Measurements from ENCODE around the gene NGFR.

Gene NGFR, protein sequence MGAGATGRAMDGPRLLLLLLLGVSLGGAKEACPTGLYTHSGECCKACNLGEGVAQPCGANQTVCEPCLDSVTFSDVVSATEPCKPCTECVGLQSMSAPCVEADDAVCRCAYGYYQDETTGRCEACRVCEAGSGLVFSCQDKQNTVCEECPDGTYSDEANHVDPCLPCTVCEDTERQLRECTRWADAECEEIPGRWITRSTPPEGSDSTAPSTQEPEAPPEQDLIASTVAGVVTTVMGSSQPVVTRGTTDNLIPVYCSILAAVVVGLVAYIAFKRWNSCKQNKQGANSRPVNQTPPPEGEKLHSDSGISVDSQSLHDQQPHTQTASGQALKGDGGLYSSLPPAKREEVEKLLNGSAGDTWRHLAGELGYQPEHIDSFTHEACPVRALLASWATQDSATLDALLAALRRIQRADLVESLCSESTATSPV

DNA sequence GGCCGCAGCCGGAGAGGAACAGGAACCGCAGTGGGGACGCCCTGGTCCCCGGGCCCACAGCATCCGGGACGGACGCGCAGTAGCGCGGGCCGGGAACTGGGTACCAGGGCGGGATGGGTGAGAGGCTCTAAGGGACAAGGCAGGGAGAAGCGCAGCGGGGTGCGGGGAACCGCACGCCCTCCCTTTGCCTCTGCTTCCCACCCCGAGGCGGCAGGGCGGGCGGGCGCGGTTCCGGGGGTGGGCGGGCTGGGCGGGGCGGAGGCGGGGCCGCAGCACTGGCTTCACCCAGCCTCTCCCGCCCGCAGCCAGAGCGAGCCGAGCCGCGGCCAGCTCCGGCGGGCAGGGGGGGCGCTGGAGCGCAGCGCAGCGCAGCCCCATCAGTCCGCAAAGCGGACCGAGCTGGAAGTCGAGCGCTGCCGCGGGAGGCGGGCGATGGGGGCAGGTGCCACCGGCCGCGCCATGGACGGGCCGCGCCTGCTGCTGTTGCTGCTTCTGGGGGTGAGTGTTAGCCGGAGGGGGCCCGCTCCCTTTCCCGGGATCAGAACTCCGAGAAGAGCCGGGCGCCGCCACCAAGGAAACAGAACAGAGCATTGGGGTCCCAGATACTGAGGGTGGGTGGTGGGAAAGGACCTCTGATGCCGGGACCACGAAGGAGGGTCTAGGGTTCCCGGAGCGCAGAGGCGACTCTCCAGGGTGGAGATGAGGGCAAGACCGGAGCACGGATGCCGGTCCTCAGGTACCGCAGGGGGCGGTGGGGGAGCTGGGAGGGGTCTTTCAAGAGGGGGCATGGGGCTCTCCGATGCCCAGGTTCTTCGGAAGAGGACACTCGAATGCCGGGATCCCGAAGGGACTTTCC, at the start of gene NGFR:
NGFR (plus strand) TSS at position 308 of the 856 bp plus-strand sequence; CDS start at position 433, 125 bp downstream.
- FAIRE-seq = no peak

DNA sequence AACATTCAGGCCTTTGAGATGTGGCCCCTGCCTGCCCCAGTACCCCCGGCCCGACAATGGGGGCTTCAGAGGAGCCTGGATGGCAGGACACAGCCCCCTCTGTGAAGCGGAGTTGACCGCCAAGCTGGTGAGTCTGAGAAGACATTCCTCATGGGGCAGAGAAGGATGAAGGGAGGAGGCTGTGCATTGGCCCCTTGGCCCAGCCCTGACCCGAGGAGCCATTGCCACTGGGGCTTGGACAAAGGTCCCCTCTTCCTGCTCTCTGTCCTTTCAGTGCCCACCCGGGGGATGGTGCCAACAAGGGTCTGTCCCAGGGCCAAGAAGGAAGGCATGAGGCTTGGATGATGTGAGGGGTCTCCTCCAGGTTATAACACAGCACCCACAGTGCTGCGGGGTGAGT, 49.5 kb upstream of the NGFR start:
- no peak for FAIRE-seq

DNA sequence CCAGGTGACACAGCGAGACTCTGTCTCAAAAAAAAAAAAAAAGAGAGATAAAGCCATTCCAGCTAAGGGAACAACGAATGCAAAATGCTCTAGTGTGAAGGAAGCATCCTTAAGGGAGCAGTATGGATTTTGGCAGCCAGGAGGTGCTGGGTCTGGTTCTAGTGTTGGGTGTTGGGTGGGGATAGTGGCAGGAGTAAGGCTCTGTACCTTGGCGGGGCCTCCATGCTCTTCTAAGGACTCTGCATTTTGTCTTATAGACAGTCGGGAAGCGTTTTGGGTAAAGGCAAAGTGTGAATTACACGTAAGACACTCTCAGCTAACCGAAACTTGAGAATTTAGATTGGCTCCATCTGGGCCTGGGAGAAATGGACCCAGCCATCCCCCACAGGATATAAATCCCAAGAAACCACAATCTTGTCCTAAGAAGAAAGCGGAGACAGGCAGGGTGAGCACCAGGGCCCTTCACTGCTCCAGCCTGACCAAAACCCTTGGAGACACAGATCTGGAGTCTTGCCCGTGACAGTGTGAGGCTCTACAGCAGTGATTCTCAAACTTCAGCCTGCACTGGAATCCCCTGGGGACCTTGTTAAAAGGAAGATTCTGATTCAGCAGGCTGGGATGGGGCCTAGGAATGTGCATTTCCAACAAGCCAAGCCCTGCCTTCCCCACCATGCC, 47.3 kb upstream of the NGFR start:
- FAIRE-seq = no peak

DNA sequence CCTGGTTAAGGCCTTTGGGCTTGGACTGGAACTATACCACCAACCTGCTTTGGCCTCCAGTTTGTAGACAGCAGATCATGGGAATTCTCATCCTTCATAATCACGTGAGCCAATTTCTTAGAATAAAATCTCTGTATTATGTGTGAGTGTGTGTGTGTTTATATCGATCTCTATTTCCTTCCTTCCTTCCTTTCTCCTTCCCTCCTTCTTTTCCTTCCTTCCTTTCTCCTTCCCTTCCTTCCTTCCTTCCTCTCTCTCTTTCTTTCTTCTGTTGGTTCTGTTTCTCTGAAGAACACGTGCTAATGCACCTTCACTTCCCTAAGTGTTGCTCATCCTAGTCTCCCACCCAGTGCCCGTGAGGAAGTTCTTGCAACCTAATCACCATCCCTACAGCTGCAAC, 44.9 kb upstream of the NGFR start:
- no peak for FAIRE-seq

DNA sequence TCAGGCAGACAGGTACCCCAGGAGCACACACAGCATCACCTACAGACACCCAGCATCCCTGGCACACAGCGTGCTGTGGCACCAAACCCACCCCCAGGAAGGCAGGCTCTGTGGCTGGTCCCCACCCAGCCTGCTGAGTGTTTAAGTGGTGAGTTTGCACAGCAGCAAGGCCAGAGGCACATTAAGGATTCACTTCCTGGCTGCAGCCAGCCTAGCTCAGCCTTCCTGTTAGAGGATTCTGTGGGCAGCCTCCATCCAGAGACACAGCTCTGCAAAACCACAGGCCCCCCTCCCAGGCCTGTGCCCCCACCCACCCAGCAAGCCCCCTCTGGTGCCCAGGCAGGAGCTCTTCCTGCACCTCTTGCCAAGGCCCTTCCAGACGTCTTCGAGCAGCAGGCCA, 44.4 kb upstream of the NGFR start:
- FAIRE-seq = no peak

DNA sequence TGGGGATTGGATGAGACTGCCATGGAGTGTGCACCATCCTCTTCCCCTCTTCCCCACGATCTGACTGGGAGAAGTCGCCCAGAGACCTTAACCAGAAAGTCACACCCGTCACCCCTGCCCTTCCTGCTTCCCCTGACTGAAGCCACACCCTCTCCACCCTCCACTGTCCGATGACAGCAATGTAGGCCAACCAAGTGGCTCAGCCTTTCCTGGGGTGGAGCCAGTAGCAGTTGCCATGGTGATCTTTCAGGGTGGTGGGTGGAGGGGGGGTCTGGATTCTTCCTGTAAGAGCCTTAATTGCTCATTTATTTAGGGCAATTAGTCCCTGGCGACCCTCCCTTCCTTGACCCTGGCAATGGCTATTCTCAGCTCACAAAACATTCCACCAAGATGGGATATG, 42.9 kb upstream of the NGFR start:
- no peak for FAIRE-seq

DNA sequence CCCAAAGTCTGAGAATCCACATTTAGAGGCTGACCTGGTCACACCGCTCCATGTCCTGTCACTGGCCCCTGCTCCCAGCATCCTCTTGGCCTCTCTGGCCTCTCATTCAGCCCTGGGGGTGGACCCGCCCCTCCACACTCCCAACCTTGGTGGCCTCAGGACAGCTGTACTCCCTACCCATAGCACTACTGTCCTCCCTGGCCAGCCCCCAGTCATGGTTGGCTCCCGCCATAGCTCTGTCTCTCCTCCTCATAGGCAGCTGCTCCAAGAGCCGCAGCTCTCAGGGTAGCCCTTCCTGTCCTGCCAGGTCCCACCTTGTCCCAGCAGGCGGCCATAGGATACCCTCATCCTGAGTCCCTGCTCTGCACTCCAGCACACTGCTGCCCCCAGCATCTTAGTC, 42.4 kb upstream of the NGFR start:
- no peak for FAIRE-seq

DNA sequence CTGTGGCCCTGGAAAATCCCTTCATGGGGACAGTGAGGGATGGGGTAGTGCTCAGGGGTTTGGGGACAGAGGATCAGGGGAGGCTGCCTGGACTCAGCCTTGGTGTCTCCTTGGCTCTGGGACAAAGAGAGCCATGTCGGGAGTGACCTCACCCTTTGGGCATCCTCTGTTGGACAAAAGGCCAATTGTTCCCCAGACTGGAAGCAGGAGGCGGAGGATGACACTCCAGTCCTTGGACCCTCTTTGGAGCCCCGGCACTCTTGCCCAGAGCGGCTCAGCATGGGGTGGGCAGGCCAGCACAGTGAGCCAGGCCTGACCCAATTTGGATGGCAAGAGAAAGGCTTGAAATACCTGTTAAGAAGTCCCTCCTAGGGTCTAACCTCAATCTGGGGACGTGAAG, 41.0 kb upstream of the NGFR start:
- no peak for FAIRE-seq

DNA sequence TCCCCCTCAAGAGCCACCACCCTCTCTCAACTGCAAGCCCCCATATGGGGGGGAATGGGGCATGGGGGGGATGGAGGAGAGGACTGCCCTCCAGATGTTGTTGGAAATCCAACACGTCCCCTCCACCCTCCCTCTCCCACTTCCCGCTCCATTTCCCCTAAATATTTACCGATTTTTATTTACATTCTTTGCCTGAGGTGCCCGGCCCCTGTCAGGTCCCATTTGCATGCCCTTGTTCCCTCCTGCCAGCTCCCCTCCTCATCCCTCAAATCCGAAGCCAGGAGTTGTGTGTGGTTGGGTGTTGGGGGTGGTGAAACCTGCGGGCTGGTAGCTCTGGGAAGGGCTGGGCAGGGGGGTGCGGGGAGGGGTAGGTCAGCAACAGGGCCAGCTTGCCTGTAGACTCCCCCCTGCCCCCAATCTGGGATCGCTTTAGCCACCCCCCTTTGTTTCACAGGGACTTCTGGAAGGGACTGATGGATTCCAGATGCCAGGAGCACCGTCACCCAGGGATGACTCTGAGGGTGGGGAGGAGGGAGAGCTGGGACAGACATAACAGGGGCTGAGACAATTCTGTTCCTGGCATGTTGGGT, 39.7 kb upstream of the NGFR start:
- no peak for FAIRE-seq

DNA sequence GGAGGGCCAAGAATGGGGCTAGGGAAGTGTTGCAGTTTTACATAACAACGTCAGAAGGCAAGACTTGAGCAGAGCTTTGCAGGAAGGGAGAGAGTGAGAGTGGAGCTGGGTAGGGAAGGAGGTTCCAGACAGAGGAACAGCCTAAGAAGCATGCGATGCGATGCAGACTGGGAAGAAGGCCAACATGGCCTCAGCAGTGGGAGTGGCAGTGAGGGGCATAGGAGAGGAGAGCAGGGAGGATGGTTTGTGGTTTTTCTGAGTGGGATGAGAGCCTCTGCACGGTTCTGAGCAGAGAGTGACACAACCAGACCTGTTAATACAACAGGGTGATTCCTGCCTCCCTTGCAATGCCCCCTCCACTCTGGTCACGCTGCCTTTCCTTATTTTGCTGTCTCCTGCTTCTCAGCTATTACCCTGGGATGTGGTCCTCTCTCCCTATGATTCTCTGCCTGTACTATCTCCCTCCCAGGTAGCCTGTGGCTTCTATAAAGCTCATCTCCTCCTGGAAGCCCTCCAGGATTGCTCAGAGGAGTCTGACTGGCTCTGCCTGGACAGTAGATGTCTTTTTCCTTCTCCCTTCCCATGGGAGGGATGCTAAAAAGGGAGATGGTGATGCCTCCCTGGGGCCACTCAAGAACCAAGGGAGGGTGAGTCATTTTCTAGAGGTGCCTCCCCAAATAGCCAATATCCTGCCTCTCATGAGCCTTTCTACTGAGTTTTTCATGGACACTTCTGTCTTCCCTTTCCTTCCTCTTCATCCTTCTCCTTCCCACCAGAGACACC, 38.7 kb upstream of the NGFR start:
- FAIRE-seq = no peak

DNA sequence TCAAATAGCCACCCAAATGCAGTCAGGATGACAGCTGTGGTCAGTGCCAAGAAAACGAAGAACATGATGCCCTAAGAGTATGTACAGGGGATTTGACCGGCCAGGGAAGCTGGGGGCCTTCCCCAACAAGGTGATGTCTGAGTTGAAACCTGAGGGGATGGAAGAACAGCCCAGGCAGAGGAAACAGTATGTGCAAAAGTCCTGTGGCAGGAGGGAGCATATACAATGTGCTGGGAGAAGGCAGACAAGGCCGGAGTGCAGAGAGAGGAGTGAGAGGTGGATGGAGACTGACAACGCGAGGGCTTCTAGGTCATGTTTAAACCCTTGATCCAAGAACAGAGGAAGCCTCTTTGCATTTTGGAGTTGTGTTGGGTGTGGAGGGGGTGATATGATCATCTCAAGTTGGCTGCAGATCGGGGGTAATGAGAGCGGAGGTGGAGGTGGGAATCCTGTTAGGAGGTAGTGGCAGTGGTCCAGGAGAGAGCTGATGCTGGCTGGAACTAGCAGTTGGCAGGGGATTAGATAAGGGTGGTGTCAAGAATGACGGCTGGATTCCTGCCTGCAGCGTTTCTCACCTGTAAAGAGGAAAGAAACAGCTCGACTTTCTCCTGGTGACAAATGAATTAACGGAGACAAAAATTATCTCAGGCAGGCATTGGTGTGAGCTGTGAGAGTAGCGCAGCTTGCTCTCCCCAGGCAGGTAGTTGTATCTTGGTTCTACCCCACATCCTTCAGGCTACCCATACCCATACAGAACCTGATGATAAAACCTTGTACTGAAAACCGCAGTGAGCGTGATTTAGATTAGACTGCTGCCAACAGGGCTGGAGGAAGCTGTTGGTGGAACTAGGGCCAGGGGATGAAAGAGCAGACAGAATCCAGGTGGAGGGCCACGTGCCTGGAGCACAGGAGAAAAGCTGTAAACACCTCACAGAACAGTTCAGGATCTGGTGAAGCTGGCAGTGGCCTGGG, 37.2 kb upstream of the NGFR start:
- FAIRE-seq = no peak

DNA sequence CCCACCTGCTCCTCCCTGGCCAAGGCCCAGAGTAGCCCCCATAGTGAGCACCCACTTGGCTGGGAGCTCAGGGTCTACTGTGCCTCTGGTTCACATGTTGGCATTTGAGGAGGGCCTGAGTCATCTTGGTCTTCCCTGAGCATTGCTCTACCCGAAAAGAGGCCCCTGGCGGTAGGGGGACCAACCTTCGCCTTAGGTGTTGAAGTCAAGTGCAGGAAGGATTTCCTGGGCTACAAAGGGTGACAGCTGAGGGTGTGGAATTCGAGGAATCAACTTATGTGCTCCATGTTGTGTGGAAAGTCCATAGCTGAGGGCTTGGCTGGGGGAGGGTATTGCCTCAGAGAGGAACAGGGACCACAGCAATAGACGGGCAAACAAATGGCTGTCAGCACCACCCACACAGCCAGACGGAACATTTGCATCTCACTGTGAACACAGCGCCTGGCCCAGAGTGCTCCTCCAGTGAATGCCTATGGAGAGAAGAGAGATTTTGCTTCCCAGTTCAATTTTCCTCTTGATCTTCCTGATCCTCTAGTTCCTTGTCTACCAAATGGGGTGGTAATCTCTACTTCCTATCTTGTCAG, 35.6 kb upstream of the NGFR start:
- FAIRE-seq = no peak

DNA sequence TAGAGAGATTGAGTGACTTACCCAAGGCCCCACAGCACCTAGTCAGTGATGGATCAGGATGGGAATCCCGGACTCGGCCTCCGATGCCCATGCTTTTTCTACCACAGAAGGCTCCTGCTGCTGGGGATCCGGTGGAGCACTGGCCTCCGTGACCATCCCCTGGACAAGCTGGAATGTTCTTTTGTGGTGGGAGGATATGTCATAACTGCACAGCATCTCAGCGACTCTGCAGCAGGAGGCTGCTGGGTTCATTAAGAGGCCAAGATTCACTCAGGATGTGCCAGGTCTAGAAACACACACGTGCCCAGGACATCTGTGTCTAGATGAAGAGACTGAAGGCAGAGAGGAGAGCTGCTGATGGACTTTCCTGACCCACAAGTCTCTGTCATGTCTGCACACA, 34.7 kb upstream of the NGFR start:
- FAIRE-seq = no peak

DNA sequence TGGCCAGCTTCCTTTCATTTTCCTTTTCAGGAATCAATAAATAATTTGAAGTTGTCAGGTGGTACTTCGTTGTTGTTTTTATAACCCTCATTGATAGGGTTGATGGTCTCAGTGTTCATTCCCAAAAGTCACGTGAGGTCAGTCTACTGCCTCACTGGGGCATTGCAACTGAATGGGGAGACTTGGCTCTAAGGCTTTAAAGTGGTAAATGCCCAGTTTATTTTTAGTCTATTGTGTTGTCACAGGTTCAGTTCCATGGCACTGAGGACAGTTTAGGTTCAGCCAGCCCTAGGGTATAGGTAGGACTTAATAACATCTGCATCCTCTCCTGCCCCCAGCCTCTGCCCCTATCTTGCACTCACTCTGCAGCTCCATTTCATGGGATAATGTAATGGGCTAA, 33.5 kb upstream of the NGFR start:
- no peak for FAIRE-seq

DNA sequence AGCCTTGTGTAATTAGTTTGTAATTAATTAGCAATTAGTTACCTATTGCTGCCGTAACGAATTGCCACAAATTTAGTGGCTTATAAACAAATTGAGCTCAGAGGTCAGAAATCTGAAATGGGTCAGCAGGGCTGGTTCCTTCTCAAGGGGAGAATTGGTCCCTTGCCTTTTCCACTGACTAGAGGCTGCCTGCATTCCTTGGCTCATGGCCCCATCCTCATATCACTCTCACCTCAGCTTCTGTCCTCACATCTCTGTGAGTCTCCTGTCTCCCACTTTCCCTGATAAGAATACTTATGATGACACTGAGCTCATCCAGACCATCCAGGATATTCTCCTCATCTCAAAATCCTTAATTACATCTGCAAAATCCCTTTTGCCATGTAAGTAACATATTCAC, 31.0 kb upstream of the NGFR start:
- no peak for FAIRE-seq

DNA sequence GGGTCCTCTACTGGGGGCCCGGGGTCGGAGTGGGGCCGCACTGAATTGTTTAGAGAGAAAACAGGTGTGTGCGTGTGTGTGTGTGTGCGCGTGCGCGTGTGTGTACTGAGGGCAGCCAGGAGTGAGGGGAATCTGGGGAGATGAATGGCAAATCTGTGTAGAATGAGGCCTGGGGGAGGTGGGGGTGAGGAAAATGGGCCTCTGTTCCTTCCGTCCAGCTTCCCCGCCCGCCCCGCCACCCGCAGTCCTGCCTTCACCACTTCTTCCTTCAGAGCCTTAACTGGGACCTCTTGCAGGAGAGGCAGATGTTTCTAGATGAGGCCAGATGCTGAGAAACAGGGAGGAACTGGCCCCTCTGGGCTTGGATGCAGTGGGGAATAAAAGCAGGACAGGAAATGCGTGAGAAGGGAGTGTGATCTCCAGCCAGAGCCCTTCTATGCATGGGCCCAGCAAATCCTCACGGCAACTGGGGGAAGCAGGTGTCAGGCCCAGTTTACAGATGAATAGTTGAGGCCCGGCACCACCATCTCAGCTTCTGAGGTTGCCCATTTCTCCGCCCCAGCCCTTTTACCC, 29.7 kb upstream of the NGFR start:
- FAIRE-seq = no peak

DNA sequence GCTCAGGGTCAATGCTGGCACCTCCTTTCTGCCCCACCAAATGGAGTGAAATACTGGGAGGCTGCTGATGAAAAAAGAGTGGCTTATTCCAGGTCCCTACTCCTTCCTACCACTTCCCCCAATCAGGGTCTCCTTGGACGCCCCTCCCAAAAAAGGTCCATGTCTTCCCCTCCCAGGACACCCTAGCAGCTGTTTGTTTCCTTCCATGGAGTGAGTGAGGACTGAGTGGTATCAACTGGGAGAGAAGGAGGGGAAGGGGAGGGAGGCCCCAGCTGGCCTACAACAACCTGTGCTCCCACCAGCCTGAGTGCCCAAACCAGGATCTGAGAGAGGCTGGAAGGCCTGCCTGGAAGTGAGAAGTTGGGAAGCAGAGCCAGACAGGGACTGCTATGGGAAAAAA, 28.7 kb upstream of the NGFR start:
- no peak for FAIRE-seq

DNA sequence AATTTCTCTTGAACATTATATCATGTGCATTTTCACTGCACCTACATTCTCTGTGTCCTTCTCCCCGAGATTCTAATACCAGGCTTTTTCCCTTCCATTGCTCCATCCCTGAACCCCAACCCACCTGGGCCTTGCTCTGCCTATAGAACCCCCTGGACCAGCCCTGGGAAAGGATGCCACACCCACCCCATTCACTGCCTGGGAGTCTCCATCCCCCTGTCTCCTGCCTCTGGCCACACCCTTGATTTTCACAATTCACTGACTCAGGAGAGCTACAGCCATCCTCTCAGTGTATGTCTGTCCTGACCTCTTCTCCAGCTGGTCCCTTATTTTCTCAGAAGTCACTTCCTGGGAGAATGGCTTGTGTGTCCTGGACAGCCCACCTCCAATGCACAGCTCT, 27.9 kb upstream of the NGFR start:
- FAIRE-seq = no peak

DNA sequence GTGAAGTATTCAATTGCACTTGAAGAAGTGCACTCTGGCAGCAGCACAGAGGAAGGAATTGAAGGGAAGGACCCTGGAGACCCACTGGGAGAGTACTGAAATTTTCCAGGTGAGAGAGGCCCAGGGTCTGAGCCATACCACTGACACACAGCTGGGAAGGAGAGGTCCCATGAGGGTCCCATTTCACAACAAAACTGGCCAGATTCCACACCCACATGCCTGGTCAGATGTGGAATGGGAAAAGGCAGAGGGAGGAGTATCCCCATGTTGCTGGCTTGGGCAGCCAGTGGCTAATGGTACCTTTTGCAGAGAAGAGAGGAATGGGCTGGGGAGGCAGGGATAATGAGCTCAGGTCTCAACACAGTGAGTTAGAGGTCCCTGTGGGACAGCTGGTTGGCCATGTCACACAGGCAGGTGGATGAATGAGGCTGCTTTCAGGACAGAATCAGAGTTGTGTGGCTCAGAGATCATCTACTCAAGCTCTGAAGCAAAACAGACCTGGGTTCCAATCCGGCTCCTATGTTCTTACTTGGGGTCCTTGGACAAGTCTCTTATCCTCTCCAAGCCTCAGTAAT, 26.2 kb upstream of the NGFR start:
- FAIRE-seq = no peak

All from endometrium (tissue), 2 donors.